Breast epithelium (tissue), 3 donors: Measurements from ENCODE around the gene C19orf85.

Source experiments
- POLR2A ChIP-seq: fragments of 450-650 bp; IDR thresholded peaks from one replicate; pipeline ENCODE4 v1.6.1; 2016; ENCODE audit warnings: antibody characterized with exemption, mild to moderate bottlenecking, moderate library complexity
- POLR2AphosphoS5 ChIP-seq, 3 donors: sonication (generic); formaldehyde crosslinking; IDR thresholded peaks; one replicate each; pipeline ENCODE4 v1.6.1; 2017; ENCODE audit warnings: antibody characterized with exemption in 3 of 3
- TF ChIP-seq, protein P1 (sequence below), 3 donors: fragments of 450-650 bp; IDR thresholded peaks; one replicate each; pipeline ENCODE4 v1.5.1; 2016 to 2017; ENCODE audit warnings: antibody characterized with exemption in 3 of 3, mild to moderate bottlenecking in 3 of 3, moderate library complexity in 3 of 3

GRCh38 chr19:55441319-55441691, 23.2 kb downstream of the C19orf85 start:
- no peak for TF ChIP-seq POLR2A
- TF ChIP-seq, protein P1, sequence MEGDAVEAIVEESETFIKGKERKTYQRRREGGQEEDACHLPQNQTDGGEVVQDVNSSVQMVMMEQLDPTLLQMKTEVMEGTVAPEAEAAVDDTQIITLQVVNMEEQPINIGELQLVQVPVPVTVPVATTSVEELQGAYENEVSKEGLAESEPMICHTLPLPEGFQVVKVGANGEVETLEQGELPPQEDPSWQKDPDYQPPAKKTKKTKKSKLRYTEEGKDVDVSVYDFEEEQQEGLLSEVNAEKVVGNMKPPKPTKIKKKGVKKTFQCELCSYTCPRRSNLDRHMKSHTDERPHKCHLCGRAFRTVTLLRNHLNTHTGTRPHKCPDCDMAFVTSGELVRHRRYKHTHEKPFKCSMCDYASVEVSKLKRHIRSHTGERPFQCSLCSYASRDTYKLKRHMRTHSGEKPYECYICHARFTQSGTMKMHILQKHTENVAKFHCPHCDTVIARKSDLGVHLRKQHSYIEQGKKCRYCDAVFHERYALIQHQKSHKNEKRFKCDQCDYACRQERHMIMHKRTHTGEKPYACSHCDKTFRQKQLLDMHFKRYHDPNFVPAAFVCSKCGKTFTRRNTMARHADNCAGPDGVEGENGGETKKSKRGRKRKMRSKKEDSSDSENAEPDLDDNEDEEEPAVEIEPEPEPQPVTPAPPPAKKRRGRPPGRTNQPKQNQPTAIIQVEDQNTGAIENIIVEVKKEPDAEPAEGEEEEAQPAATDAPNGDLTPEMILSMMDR (IDR thresholded peaks at IDR 0.05) = no peak
- no peak for TF ChIP-seq POLR2AphosphoS5 (IDR thresholded peaks at IDR 0.05)
